WI38 (cell line): ENCODE measurements around the gene PRSS27.
"Not testable (repeated sequence)": the region's sequence is repeated elsewhere in the genome, so short reads cannot be mapped to it uniquely, and the experiment has no call there.

Source experiments
- H3K4me3 ChIP-seq: 2 replicates; pipeline ENCODE4 v1.5.1; 2011; ENCODE audit warnings: low read depth, mild to moderate bottlenecking, control low read depth, low read length
- CTCF ChIP-seq: IDR thresholded peaks from 2 replicates; pipeline ENCODE4 v1.5.1; 2012; ENCODE audit warnings: low read depth, mild to moderate bottlenecking, control low read depth, low read length

The PRSS27 gene

GRCh38 chr16:2682209-2683021, 37.6 kb downstream of the PRSS27 start, which contains the start of gene KCTD5:
TSS of gene KCTD5 (plus strand) at chr16:2682523. CDS start at chr16:2682549, 26 bp downstream.
- peak within 1 kb of the TSS; percentile 97 for H3K4me3 ChIP-seq
- no peak for TF ChIP-seq CTCF

- not testable (repeated sequence) for H3K4me3 ChIP-seq
Measured at GRCh38 chr16:2680360-2680759, 39.7 kb downstream of the PRSS27 start.

- not testable (repeated sequence) for H3K4me3 ChIP-seq
Measured at GRCh38 chr16:2679902-2680301, 40.1 kb downstream of the PRSS27 start.

- H3K4me3 ChIP-seq = not testable (repeated sequence)
Measured at GRCh38 chr16:2678206-2678965, 41.6 kb downstream of the PRSS27 start.

- not testable (repeated sequence) for H3K4me3 ChIP-seq
Measured at GRCh38 chr16:2676937-2677336, 43.1 kb downstream of the PRSS27 start.

GRCh38 chr16:2675714-2676113, 44.3 kb downstream of the PRSS27 start:
- no peak overlapping the region for H3K4me3 ChIP-seq

GRCh38 chr16:2675021-2675420, 45.0 kb downstream of the PRSS27 start:
- no peak overlapping the region for H3K4me3 ChIP-seq
- no peak for TF ChIP-seq CTCF

More at GRCh38 chr16:2675714-2676113, 44.3 kb downstream of the PRSS27 start:
- no peak for TF ChIP-seq CTCF

- peak overlapping the region; percentile 70 for H3K4me3 ChIP-seq
- no peak for TF ChIP-seq CTCF
Measured at GRCh38 chr16:2673066-2673999, 46.7 kb downstream of the PRSS27 start.

GRCh38 chr16:2671741-2672140, 48.3 kb downstream of the PRSS27 start:
- TF ChIP-seq CTCF = no peak
- H3K4me3 ChIP-seq = no peak overlapping the region

GRCh38 chr16:2671193-2671592, 48.8 kb downstream of the PRSS27 start:
- H3K4me3 ChIP-seq = not testable (repeated sequence)
